ENCODE results near the gene ANXA8. TPM values are rescaled to one million over a fixed set of nuclear protein-coding genes. Genes with fewer than 3 reads are reported as not detected.

The ANXA8 gene
- not detected in 2 replicates for total RNA-seq

GRCh38 chr10:47483923-47484322 lies at the start of gene ANXA8:
ANXA8 (minus strand) TSS chr10:47484115; CDS start chr10:47483933, 182 bp downstream.

GRCh38 chr10:47523475-47523874 lies 39.6 kb upstream of the ANXA8 start, which contains the start of gene AGAP9:
AGAP9 (minus strand) TSS chr10:47523638; CDS start chr10:47523526, 112 bp downstream.

GRCh38 chr10:47491600-47491999 lies 7.7 kb upstream of the ANXA8 start, which contains the start of gene FAM25G:
FAM25G (minus strand) TSS chr10:47491700; CDS start chr10:47491674, 26 bp downstream.

Other genes with a start within 250 kb of the ANXA8 start
- gene GDF10, start 183.9 kb downstream of the ANXA8 start, total RNA-seq = under 0.01 and 0.33 TPM in 2 replicates
- gene GDF2, start 161.7 kb downstream of the ANXA8 start, total RNA-seq = not detected in 2 replicates
- gene RBP3, start 135.8 kb downstream of the ANXA8 start, total RNA-seq = not detected in 2 replicates
- 0.09 TPM in 1 of 2 replicates, not detected in the other for gene ZNF488, start 99.8 kb downstream of the ANXA8 start, total RNA-seq
- not detected in 2 replicates for gene FAM25G, start 7.6 kb upstream of the ANXA8 start, total RNA-seq
- 1.2 and 1.5 TPM in 2 replicates for gene AGAP9, start 39.5 kb upstream of the ANXA8 start, total RNA-seq